PC-9 (cell line): ENCODE results near the gene BCAS3. TPM values are rescaled to one million over a fixed set of nuclear protein-coding genes. Genes with fewer than 3 reads are reported as not detected.

Source experiments
- BruUV-seq: library from RNA; stranded (reverse); fragments of 400-500 nt; replicated peaks from 2 replicates; lab custom pipeline; 2021; lab: Mats Ljungman, UMichigan
- CTCF ChIA-PET: fragments of 300-600 bp; sonication (Branson Sonifier 250); formaldehyde crosslinking; loops from one replicate; lab custom pipeline; 2022; ENCODE audit warnings: antibody characterized with exemption; lab: Charles Lee
- POLR2A ChIA-PET: fragments of 300-600 bp; sonication (Branson Sonifier 250); formaldehyde crosslinking; loops from one replicate; lab custom pipeline; 2022; ENCODE audit warnings: antibody characterized with exemption; ENCODE audit not compliant: unreplicated experiment; lab: Charles Lee
- DNase-seq, 2 experiments: peaks; one replicate each; pipeline versions ENCODE4 v3.0.0 to v3.0.0-alpha.2; 2015 to 2022; ENCODE audit warnings: mixed read lengths in 1 of 2
- H2AFZ ChIP-seq: fragments of 200-600 bp; sonication (generic); 2 replicates; pipeline ENCODE4 v1.8.1; 2017; ENCODE audit warnings: antibody characterized with exemption
- H3F3A ChIP-seq: fragments of 200-600 bp; sonication (generic); 2 replicates; pipeline ENCODE4 v1.8.1; 2017; ENCODE audit warnings: antibody characterized with exemption, mild to moderate bottlenecking, low read depth; ENCODE audit not compliant: insufficient read depth
- H3K27ac ChIP-seq: fragments of 200-600 bp; sonication (generic); 2 replicates; pipeline ENCODE4 v1.6.1; 2016; ENCODE audit warnings: mixed run types
- H3K27me3 ChIP-seq: fragments of 200-600 bp; sonication (generic); 2 replicates; pipeline ENCODE4 v1.6.1; 2016; ENCODE audit warnings: low read depth, mixed run types; ENCODE audit not compliant: insufficient read depth
- H3K36me3 ChIP-seq: fragments of 200-600 bp; sonication (generic); 2 replicates; pipeline ENCODE4 v1.6.1; 2016; ENCODE audit warnings: low read depth, mixed run types
- H3K4me1 ChIP-seq: fragments of 200-600 bp; sonication (generic); replicated peaks from 2 replicates; pipeline ENCODE4 v1.6.1; 2016; ENCODE audit warnings: mixed run types; ENCODE audit not compliant: insufficient read depth
- H3K4me2 ChIP-seq: fragments of 200-600 bp; sonication (generic); 2 replicates; pipeline ENCODE4 v1.6.1; 2017; ENCODE audit warnings: mixed run types
- H3K4me3 ChIP-seq: fragments of 200-600 bp; sonication (generic); 2 replicates; pipeline ENCODE4 v1.6.1; 2016; ENCODE audit warnings: mixed run types
- H3K79me2 ChIP-seq: fragments of 200-600 bp; sonication (generic); 2 replicates; pipeline ENCODE4 v1.6.1; 2017; ENCODE audit warnings: low read depth, mixed run types
- H3K9me2 ChIP-seq: fragments of 200-600 bp; sonication (generic); 2 replicates; pipeline ENCODE4 v1.8.1; 2017; ENCODE audit warnings: mild to moderate bottlenecking; ENCODE audit not compliant: insufficient read depth
- H3K9me3 ChIP-seq: fragments of 200-600 bp; sonication (generic); 2 replicates; pipeline ENCODE4 v1.8.1; 2016; ENCODE audit warnings: low read depth; ENCODE audit not compliant: insufficient read depth
- H4K20me1 ChIP-seq: fragments of 200-600 bp; sonication (generic); 2 replicates; pipeline ENCODE4 v1.8.1; 2017; ENCODE audit not compliant: insufficient read depth
- EZH2 ChIP-seq: fragments of 200-600 bp; sonication (generic); IDR thresholded peaks from 2 replicates; pipeline ENCODE4 v1.8.0; 2017; ENCODE audit warnings: antibody characterized with exemption, low read depth
- intact Hi-C: fragments of 100-400 bp; cut with micrococcal nuclease; formaldehyde crosslinking; loops from one replicate; pipeline ENCODE4 v1.10.0; 2022; ENCODE audit not compliant: unreplicated experiment
- total RNA-seq: library from RNA; stranded (reverse); gene quantifications from 2 replicates; pipeline ENCODE4 v1.2.3, GENCODE V29; 2021
- TF ChIP-seq, protein P1 (sequence below): fragments of 200-600 bp; sonication (generic); conservative IDR thresholded peaks from 2 replicates; pipeline ENCODE4 v1.6.1; 2017; ENCODE audit warnings: mixed run types, antibody characterized with exemption, mild to moderate bottlenecking, moderate library complexity

BCAS3 gene
- total RNA-seq, 1 experiment from 2014 or later = 26.0 TPM

DNA sequence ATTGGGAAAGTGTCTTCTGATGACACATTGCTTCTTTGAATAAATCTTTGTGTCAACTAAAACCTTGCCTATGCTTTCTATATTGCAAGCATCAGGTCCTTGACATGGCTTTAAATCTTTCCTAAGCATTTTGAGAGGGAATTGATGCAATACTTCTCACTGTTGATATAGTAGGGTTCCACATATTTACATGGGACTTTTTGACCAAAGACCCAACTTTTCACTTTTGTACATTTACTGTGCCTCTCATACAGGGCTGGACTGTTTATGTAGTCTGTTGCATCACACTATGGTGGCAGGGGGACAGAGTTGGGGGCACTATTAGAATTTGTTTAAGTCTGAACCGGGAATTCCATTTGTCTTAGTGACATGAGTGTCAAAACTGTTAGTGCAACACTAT, 413.4 kb downstream of the BCAS3 start:
- Histone ChIP-seq H3K79me2 (no peaks in the 10 kb centered on the region), H3F3A (no peaks in the 10 kb centered on the region), H3K4me1 (no peaks in the 10 kb centered on the region), H2AFZ (no peak overlapping the region), H3K4me2 (no peak overlapping the region), H3K9me2 (no peaks in the 10 kb centered on the region), H3K27me3 (no peaks in the 10 kb centered on the region), H3K36me3 (no peaks in the 10 kb centered on the region), H3K27ac (no peak overlapping the region), H3K4me3 (no peak overlapping the region), H3K9me3 (no peaks in the 10 kb centered on the region; the same call in 1 of the 2 replicates), H4K20me1 (no peaks in the 10 kb centered on the region)
- intact Hi-C loops = no loop called here
- CTCF ChIA-PET = no interaction called here
- no peak for TF ChIP-seq EZH2
- TF ChIP-seq, protein P1, sequence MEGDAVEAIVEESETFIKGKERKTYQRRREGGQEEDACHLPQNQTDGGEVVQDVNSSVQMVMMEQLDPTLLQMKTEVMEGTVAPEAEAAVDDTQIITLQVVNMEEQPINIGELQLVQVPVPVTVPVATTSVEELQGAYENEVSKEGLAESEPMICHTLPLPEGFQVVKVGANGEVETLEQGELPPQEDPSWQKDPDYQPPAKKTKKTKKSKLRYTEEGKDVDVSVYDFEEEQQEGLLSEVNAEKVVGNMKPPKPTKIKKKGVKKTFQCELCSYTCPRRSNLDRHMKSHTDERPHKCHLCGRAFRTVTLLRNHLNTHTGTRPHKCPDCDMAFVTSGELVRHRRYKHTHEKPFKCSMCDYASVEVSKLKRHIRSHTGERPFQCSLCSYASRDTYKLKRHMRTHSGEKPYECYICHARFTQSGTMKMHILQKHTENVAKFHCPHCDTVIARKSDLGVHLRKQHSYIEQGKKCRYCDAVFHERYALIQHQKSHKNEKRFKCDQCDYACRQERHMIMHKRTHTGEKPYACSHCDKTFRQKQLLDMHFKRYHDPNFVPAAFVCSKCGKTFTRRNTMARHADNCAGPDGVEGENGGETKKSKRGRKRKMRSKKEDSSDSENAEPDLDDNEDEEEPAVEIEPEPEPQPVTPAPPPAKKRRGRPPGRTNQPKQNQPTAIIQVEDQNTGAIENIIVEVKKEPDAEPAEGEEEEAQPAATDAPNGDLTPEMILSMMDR = no peak
- DNase-seq = no peak
- POLR2A ChIA-PET = no interaction called here
- BruUV-seq = no TSS peak

DNA sequence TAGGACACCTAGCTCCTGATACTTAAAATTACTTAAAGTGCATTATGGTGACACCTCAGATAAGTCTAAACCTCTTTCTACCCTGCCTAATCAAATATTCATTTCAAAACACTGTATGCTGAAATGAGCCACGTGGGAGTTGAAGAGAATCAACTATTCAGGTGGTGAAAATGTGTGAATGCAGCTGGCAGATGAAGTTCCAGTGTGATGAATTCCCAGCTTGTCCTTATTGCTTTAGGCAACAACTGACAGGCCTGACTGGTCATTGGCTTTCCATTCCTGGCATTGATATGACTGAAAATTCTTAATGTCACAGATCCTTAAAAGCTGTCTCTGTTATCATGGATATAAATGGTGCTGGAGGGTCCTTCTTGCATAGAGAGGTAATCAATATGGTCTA, 420.1 kb downstream of the BCAS3 start:
- no peaks in the 10 kb centered on the region for H3K27me3 ChIP-seq
- no peaks in the 10 kb centered on the region for H3K9me3 ChIP-seq
- intact Hi-C loops = no loop called here
- DNase-seq = no peak
- CTCF ChIA-PET = no interaction called here
- H3F3A ChIP-seq = no peaks in the 10 kb centered on the region
- H3K36me3 ChIP-seq = no peaks in the 10 kb centered on the region
- no peaks in the 10 kb centered on the region for H4K20me1 ChIP-seq
- POLR2A ChIA-PET = interaction anchor here (0.6 kb wide), 1 partner anchor 27 kb away, joined by 8 read pairs; no protein-coding TSS in a partner anchor
- TF ChIP-seq EZH2 = no peak
- TF ChIP-seq, protein P1 = no peak
- no peak overlapping the region for H3K4me2 ChIP-seq
- no peak overlapping the region for H3K27ac ChIP-seq
- no peak overlapping the region for H2AFZ ChIP-seq
- no peaks in the 10 kb centered on the region for H3K79me2 ChIP-seq
- no peak overlapping the region for H3K4me3 ChIP-seq
- no peaks in the 10 kb centered on the region for H3K4me1 ChIP-seq
- H3K9me2 ChIP-seq = no peaks in the 10 kb centered on the region; the same call in 1 of the 2 replicates
- no TSS peak for BruUV-seq

DNA sequence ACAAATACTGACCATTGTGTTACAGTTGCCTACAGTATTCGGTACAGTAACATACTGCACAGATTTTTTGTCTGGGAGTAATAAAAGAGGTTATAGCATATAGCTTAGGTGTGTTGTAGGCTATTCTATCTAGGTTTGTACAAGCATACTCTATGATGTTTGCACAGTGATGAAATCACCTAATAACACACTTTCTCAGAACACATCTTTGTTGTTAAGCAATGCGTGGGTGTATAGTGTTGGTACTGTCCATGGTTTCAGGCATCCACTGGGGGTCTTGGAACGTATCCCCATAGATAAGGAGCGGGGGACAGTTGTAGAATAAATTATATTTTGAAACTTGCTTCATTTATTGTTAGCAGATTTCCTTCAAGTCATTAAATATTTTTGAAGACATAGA, 428.7 kb downstream of the BCAS3 start:
- TF ChIP-seq, protein P1 = no peak
- no peak for TF ChIP-seq EZH2
- Histone ChIP-seq H3K79me2 (no peaks in the 10 kb centered on the region), H3F3A (no peaks in the 10 kb centered on the region), H4K20me1 (no peaks in the 10 kb centered on the region), H3K27me3 (no peaks in the 10 kb centered on the region), H2AFZ (no peak overlapping the region), H3K9me3 (no peaks in the 10 kb centered on the region), H3K4me2 (no peak overlapping the region), H3K4me3 (no peak overlapping the region), H3K9me2 (no peaks in the 10 kb centered on the region), H3K4me1 (no peaks in the 10 kb centered on the region), H3K27ac (no peak overlapping the region), H3K36me3 (no peaks in the 10 kb centered on the region)
- DNase-seq = no peak
- no TSS peak for BruUV-seq
- intact Hi-C loops = no loop called here
- CTCF ChIA-PET = no interaction called here
- POLR2A ChIA-PET = no interaction called here
